ENCODE results near the gene VILL.
"Not testable (repeated sequence)": the region's sequence is repeated elsewhere in the genome, so short reads cannot be mapped to it uniquely, and the experiment has no call there.

VILL gene

DNA sequence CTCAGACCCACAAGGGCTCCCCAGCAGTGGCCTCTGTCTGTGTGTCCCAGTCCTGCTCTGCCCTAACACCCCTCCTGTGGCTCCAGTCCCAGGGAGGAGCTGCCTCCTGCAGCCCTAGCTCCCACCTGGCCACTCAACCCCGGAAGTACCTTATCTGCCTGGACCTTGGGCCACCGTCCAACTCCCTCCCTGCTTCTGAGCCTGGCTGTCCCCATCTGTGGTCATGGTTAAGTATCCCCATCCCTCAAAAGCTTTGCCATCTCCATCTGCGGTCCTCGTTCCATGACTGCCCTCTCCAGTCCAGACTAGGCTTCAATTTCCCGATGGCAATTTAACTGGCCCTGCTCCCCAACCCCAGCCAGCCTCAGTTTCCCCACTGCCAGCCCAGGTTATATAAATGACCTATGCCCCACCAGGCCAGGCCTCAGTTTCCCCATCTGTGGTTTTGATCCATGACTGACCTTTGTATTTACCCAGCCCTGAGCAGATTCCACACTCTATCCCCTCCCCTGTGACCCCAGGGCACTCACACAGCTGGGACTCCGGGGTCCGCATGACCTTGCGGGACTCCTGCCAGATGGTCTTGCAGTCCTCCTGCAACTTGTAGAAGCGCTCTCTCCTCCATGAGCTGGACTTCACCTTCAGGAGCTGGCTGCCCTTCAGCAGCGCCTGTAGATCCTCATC, 29.2 kb downstream of the VILL start:
- no peak for DNase-seq

GRCh38 chr3:38020342-38020726, 29.7 kb downstream of the VILL start:
- no peak for DNase-seq

DNA sequence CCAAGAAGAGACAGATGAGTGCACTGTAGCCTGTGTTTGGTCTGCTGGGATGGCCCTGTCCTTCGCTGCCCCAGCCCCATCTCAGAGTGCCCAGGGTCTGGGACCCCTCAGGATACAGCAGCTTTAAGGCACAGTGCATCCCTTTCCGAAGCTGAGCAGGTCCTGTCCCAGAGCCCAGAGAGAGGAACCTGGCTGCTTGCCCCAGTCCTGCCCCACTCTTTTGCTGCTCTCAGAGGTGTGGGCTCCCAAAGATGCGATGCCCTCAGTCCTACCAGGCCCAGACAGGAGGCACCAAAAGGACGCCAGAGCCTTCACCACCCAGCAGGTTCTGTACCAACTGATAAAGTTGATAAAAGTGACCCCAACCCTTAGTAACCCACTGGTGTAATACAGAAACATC, 30.6 kb downstream of the VILL start:
- DNase-seq: no peak

- DNase-seq: no peak
Observed at GRCh38 chr3:38022301-38022700, 31.7 kb downstream of the VILL start.

DNA sequence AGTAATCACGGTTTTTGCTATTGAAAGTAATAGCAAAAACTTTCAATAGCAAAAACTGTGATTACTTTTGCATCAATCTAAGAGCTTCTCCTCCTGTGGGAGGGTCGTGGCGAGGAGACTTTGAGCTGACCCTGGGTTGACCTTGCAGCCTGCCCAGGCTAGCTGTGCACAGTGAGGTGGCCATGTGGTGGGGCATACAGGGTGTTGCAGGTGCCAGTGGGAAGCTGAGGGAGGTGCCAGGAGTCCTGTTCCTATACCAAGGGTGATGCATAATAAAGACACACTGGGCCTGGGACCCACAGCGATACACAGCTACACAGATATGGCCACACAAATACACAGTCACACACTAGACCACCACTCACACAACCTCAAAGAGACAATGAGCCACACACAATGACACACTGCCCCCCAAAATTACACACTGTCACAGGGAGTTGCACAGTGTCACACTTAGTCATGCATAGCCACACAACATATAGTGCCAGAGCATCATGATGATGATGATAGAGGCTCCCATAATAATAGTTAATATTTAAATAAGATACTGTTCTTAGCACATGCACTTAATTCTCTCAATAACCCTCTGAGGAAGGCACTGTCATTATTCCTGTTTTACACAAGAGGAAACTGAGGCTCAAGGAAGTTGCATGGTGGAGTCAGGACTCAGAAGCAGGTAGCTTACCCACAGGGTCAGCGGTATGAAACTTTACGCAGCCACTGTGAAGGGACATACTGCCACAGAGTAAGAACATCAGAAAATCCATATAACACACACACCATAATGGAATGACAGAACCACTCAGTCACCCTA, 32.5 kb downstream of the VILL start:
- DNase-seq: no peak

DNA sequence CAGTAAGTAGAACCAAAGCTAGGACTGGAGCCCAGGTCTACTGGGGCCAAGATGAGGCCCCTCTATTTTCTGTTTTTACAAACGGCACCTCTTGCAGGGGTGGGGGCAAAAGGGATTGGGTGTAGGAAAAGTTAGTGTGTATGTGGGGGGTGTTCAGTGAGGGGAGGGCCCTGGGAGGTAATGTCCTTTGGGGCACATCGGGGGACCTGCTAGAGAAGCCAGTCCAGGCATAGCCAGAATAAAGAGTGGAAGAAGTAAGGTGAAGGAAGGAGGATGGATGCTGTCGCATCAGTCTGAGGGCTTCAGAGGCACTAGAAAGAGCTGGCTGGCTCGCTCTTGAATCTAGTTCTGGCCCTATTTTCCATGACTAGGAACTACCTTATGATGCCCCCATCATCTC, 36.3 kb downstream of the VILL start:
- no peak for DNase-seq

- no peak for DNase-seq
Observed at GRCh38 chr3:38027466-38028465, 37.2 kb downstream of the VILL start.

GRCh38 chr3:38028621-38029361, 38.2 kb downstream of the VILL start:
- DNase-seq: peak; percentile 74

- DNase-seq: no peak
Observed at GRCh38 chr3:38029400-38030125, 39.0 kb downstream of the VILL start, which contains the start of gene PLCD1. PLCD1 (minus strand) TSS chr3:38029642; CDS start chr3:38029539, 103 bp downstream.

DNA sequence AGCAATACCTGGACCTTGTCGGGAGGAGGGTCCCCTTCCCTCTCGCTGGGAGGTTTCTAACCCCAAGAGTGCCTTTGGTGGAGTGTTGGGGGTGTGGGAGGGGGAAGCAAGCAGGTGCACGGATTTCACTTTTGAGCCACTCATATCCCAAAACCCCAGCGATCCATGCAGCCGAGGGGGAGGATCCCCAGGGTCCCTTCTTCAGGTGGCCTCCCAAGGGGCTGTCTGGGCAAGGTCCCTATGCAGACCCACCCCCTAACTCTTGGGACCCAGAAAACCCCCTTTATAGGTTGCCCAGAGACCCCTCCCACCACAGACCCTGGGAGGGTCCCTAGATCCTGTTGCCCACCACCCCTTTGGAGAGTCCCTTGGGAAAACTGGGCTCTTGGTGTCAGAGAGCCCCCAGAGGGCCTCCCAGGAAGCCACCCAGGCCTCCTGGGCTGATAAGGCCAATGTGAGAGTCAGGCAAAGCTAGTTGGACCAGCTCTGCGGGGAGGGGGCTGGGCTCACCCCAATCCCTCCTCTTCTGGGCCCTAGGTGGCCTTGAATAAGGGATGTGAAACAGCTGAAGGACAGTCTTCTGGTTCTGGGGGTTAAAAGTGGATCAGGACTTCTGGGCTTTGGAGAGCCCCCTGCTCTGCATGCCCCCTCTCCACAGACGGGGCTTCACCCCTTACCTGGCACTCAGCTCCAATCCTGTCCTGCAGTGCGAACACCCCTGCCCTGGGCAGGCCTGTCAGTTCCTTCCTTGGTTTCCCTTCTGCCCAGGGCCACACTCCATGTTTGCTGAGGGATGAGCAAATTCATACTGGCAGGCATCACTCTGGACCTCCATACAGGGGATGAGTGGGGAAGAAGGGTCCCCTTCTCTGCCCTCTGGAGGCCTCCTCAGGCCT, 39.8 kb downstream of the VILL start:
- no peak for DNase-seq

GRCh38 chr3:38031022-38031994, 40.7 kb downstream of the VILL start:
- DNase-seq: no peak

DNA sequence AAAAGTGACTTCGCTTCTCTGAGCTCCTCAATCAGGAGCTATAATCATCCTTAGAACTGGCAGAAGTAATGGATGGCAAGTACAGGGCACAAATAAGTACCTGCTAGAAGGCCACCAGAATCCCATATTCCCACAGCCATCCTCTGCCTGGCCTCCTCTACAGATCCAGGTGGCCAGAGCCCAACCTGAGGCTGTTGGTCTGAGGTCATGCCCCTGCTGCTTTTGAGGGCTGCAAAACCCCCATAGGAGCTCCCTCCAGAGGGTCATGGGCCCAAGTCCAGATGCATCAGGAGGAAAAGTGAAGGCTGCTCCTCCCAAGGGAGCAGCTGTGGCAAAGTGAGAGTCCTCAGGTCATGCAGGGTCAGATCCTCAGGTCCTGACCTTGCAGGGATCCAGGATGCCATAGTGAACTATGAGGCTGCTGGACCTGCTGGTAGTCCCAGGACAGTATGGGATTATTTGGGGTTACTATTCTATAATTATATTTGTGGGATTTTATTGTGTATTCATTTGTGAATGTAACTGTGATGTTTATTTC, 41.8 kb downstream of the VILL start:
- no peak for DNase-seq

- DNase-seq: not testable (repeated sequence)
Observed at GRCh38 chr3:38033586-38033985, 43.0 kb downstream of the VILL start.

GRCh38 chr3:38034335-38034734, 43.7 kb downstream of the VILL start:
- not testable (repeated sequence) for DNase-seq

DNA sequence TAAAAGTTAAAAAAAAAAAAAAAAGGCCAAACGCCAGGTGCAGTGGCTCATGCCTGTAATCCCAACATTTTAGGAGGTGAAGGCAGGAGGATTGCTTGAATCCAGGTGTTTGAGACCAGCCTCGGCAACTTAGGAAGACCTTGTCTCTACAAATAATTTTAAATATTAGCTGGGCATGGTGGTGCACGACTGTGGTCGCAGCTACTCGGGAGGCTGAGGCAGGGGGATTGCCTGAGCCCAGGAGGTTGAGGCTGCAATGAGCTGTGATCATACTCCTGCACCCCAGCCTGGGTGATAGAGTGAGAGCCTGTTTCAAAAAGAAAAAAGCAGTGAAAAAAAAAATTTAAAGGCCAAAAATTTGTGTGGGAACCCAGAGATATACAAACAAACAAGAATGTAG, 45.7 kb downstream of the VILL start:
- DNase-seq: no peak

DNA sequence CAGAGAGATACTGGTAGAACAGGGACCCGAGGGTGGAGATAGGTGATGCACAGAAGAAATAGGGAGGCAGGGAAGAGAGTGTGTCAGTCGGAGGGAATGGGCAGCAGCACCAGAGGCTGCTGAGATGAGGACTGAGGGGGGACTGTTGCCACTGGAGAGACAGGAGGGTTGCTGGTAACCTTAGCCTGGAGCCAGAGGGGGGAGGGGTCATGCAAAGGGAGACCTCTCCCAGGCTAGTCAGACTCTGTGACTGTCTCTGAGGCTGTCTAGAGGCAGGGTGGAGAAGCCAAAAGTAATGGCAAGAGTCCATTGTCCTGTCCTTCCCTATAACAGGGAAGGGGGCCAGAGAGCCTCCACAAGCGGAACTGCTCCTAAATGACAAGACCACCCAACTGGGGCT, 46.3 kb downstream of the VILL start:
- DNase-seq: no peak

DNA sequence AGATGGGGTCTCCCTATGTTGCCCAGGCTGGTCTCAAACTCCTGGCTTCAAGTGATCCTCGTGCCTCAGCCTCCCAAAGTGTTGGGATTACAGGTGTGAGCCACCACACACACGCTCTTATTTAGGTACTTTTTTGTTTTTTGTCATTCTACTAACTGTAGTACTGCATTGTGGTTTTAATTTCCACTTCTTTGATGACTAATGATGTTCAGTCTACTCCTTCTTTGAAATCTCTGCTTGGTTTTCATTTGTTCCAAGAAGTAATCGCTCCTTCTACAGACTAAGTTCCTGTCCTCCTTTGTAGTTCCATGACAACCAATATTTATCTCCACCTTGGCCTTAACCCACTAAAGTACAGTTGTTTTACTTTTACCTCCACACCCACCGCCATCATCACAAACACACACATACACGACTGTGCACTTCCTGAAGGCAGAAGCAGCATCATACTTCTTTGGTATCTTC, 47.9 kb downstream of the VILL start:
- no peak for DNase-seq

- DNase-seq: peak; percentile 85
Observed at GRCh38 chr3:38039101-38039898, 48.7 kb downstream of the VILL start, which contains the start of gene DLEC1. DLEC1 (plus strand) TSS chr3:38039208; CDS start chr3:38039226, 18 bp downstream.
